Liver (tissue), 9 donors: ENCODE results near the gene SMIM35. TPM values are rescaled to one million over a fixed set of nuclear protein-coding genes. Genes with fewer than 3 reads are reported as not detected.

Experiments
- DNase-seq: peaks from one replicate; pipeline ENCODE4 v3.0.0-alpha.2; 2017; ENCODE audit warnings: low spot score
- H3K27ac ChIP-seq, 2 donors: one replicate each; pipeline ENCODE4 v1.7.0; 2013; ENCODE audit warnings: inconsistent platforms in 2 of 2, low read length in 2 of 2, control low read depth in 1 of 2, low read depth in 1 of 2, mild to moderate bottlenecking in 1 of 2
- H3K27me3 ChIP-seq, 4 donors: one replicate each; pipeline versions ENCODE4 v1.6.1 to v1.7.0; 2013; ENCODE audit warnings: low read length in 3 of 4, inconsistent platforms in 1 of 4, mild to moderate bottlenecking in 1 of 4, moderate library complexity in 1 of 4; ENCODE audit not compliant: control insufficient read depth in 4 of 4, insufficient read depth in 4 of 4
- H3K36me3 ChIP-seq, 4 donors: one replicate each; pipeline versions ENCODE4 v1.6.1 to v1.7.0; 2013; ENCODE audit warnings: low read length in 3 of 4, mild to moderate bottlenecking in 3 of 4, low read depth in 1 of 4, moderate library complexity in 1 of 4; ENCODE audit not compliant: control insufficient read depth in 4 of 4, insufficient read depth in 3 of 4
- H3K4me1 ChIP-seq, 4 donors: one replicate each; pipeline versions ENCODE4 v1.6.1 to v1.7.0; 2013; ENCODE audit warnings: low read length in 3 of 4, mild to moderate bottlenecking in 3 of 4, moderate library complexity in 1 of 4; ENCODE audit not compliant: control insufficient read depth in 4 of 4, insufficient read depth in 4 of 4
- H3K4me3 ChIP-seq, 3 donors: one replicate each; pipeline versions ENCODE4 v1.6.1 to v1.7.0; 2013; ENCODE audit warnings: low read length in 3 of 3, control low read depth in 1 of 3, low read depth in 1 of 3, mild to moderate bottlenecking in 1 of 3
- H3K9ac ChIP-seq, 2 donors: one replicate each; pipeline ENCODE4 v1.7.0; 2013; ENCODE audit warnings: low read length in 2 of 2, mild to moderate bottlenecking in 2 of 2, moderate library complexity in 2 of 2, control low read depth in 1 of 2, low read depth in 1 of 2
- H3K9me3 ChIP-seq, 4 donors: one replicate each; pipeline versions ENCODE4 v1.6.1 to v1.7.0; 2013; ENCODE audit warnings: low read length in 3 of 4; ENCODE audit not compliant: control insufficient read depth in 4 of 4
- FOXA1 ChIP-seq: IDR thresholded peaks from 2 replicates; pipeline ENCODE4 v1.6.1; 2016; ENCODE audit warnings: antibody characterized with exemption
- FOXA2 ChIP-seq: IDR thresholded peaks from 2 replicates; pipeline ENCODE4 v1.6.1; 2016; ENCODE audit warnings: antibody characterized with exemption
- GABPA ChIP-seq, 2 donors: IDR thresholded peaks in 1 of 2; conservative IDR thresholded peaks in 1 of 2; 2 replicates each; pipeline ENCODE4 v1.6.1; 2016; ENCODE audit warnings: antibody characterized with exemption in 2 of 2, mild to moderate bottlenecking in 1 of 2, moderate library complexity in 1 of 2
- HNF4A ChIP-seq, 2 donors: conservative IDR thresholded peaks; 2 replicates each; pipeline ENCODE4 v1.6.1; 2016; ENCODE audit warnings: antibody characterized with exemption in 2 of 2, mild to moderate bottlenecking in 2 of 2
- HNF4G ChIP-seq: IDR thresholded peaks from 2 replicates; pipeline ENCODE4 v1.6.1; 2016; ENCODE audit warnings: antibody characterized with exemption
- NR2F2 ChIP-seq: IDR thresholded peaks from 2 replicates; pipeline ENCODE4 v1.6.1; 2016; ENCODE audit warnings: antibody characterized with exemption
- RAD21 ChIP-seq, 2 donors: IDR thresholded peaks; 2 replicates each; pipeline ENCODE4 v1.6.1; 2016; ENCODE audit warnings: antibody characterized with exemption in 2 of 2, mild to moderate bottlenecking in 2 of 2
- RXRA ChIP-seq, 2 donors: IDR thresholded peaks; 2 replicates each; pipeline ENCODE4 v1.6.1; 2017 to 2018; ENCODE audit warnings: antibody characterized with exemption in 2 of 2, mild to moderate bottlenecking in 1 of 2
- SP1 ChIP-seq: IDR thresholded peaks from 2 replicates; pipeline ENCODE4 v1.6.1; 2018; ENCODE audit warnings: antibody characterized with exemption, mild to moderate bottlenecking
- TAF1 ChIP-seq: conservative IDR thresholded peaks from 2 replicates; pipeline ENCODE4 v1.6.1; 2016; ENCODE audit warnings: antibody characterized with exemption, mild to moderate bottlenecking
- WGBS: extraction: QIAGEN DNeasy Blood & Tissue Kit; methylation state at CpG from one replicate; pipeline ENCODE4 v1.1.7; 2013; 5-methylcytosine and 5-hydroxymethylcytosine counted together
- polyA plus RNA-seq, 2 donors: library from polyadenylated mRNA; stranded (reverse) in 1 of 2; unstranded in 1 of 2; fragments of 200-250 nt in 1 of 2; fragments of >200 nt in 1 of 2; fragmentation: Nextera tagmentation in 1 of 2; extraction: Ambion mirVana in 1 of 2; gene quantifications; one replicate each; pipeline versions ENCODE4 v1.2.1 to v1.2.3, GENCODE V29; 2013 to 2015
- total RNA-seq, 2 donors: library from RNA; depleted of rRNA; stranded (reverse); fragments of >200 nt; gene quantifications; one replicate each; pipeline ENCODE4 v1.2.3, GENCODE V29; 2014
- TF ChIP-seq, protein P1 (sequence below): fragments of 150-350 bp; IDR thresholded peaks from 2 replicates; pipeline ENCODE4 v1.5.1; 2017; ENCODE audit warnings: improper control_type of control experiment, low read depth, low read length; ENCODE audit not compliant: missing input control
- TF ChIP-seq, protein P2 (sequence below): IDR thresholded peaks from 2 replicates; pipeline ENCODE4 v1.6.1; 2016; ENCODE audit warnings: antibody characterized with exemption
- TF ChIP-seq, protein P3 (sequence below): IDR thresholded peaks from 2 replicates; pipeline ENCODE4 v1.6.1; 2016; ENCODE audit warnings: antibody characterized with exemption
- TF ChIP-seq, protein P4 (sequence below): IDR thresholded peaks from 2 replicates; pipeline ENCODE4 v1.6.1; 2016; ENCODE audit warnings: antibody characterized with exemption
- TF ChIP-seq, protein P5 (sequence below): IDR thresholded peaks from 2 replicates; pipeline ENCODE4 v1.6.1; 2016; ENCODE audit warnings: antibody characterized with exemption, mild to moderate bottlenecking
- donor health status: healthy.
- donor health status: healthy.
- donor health status: healthy.
- donor health status: healthy.
- donor health status: healthy.

SMIM35 gene
- total and polyA plus RNA-seq, 4 donors = 0.07 TPM; not detected in 3

DNA sequence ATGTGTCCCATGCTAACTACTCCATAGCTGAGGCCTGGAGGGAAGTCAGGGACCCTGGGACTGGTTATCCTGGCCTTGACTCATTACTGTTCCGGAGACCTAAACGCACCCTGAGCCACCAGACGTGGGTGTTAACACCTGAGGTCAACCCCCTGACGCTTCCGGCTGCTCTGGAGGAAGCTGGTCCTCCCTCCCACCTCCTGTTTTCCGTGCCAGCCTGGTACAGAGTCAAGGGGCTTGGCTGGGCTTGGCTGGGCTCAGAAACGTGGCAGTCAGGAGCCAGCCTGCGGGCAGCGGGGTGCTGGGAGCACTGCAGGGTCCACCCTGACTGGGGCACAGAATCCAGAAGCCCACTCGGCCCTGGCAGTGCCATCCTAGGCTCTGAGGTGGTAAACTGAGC is 7.3 kb downstream of the SMIM35 start:
- Histone ChIP-seq H3K4me3 (no peak overlapping the region), H3K9me3 (no peaks in the 10 kb centered on the region), H3K4me1 (peaks cover 0 to 1% (median 0%) of the 10 kb centered on the region in 4 donors), H3K27me3 (no peaks in the 10 kb centered on the region), H3K36me3 (no peaks in the 10 kb centered on the region), H3K27ac (no peak overlapping the region), H3K9ac (no peak overlapping the region)
- DNase-seq = no peak
- 83% methylated on average over 10 of the region's 10 CpGs for WGBS
- TF ChIP-seq SP1 = no peak
- TF ChIP-seq, protein P1, sequence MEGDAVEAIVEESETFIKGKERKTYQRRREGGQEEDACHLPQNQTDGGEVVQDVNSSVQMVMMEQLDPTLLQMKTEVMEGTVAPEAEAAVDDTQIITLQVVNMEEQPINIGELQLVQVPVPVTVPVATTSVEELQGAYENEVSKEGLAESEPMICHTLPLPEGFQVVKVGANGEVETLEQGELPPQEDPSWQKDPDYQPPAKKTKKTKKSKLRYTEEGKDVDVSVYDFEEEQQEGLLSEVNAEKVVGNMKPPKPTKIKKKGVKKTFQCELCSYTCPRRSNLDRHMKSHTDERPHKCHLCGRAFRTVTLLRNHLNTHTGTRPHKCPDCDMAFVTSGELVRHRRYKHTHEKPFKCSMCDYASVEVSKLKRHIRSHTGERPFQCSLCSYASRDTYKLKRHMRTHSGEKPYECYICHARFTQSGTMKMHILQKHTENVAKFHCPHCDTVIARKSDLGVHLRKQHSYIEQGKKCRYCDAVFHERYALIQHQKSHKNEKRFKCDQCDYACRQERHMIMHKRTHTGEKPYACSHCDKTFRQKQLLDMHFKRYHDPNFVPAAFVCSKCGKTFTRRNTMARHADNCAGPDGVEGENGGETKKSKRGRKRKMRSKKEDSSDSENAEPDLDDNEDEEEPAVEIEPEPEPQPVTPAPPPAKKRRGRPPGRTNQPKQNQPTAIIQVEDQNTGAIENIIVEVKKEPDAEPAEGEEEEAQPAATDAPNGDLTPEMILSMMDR = no peak
- no peak for TF ChIP-seq GABPA (IDR thresholded peaks at IDR 0.05 in 1 of 2, conservative IDR thresholded peaks at IDR 0.05 in 1 of 2)
- no peak for TF ChIP-seq FOXA2
- TF ChIP-seq TAF1 = no peak
- no peak for TF ChIP-seq NR2F2
- no peak for TF ChIP-seq FOXA1

DNA sequence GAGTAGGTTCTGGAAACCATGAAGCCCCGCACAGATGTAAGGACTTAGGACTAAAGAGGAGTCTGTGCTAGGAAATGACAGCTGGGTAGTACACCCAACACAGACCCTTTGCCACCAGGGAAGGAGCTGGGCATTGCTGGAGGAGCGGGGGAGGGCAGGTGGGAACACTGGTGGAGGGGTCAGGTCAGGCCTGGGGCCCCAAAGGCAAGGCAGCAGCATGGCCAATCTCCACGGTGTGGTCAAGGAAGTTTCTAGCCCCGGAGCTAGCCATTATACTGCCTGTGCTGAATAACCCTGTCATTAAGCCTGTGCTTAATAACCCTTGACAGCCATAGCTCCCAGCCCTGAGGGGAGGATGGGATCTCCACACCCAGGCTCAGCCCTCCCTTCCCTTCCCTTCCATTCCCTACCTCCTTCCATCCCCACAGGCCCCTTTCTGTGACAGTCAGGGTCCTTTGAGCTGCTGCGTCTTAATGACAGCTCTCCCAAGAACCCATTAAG is 7.8 kb downstream of the SMIM35 start:
- H3K9ac ChIP-seq = no peak overlapping the region
- no peak overlapping the region for H3K4me3 ChIP-seq
- TF ChIP-seq GABPA (IDR thresholded peaks at IDR 0.05 in 1 of 2, conservative IDR thresholded peaks at IDR 0.05 in 1 of 2) (no peak), RAD21 (IDR thresholded peaks at IDR 0.05) (no peak), HNF4A (conservative IDR thresholded peaks at IDR 0.05) (no peak), SP1 (no peak), NR2F2 (no peak), HNF4G (no peak), FOXA1 (no peak), RXRA (IDR thresholded peaks at IDR 0.05) (no peak), FOXA2 (no peak), TAF1 (no peak)
- TF ChIP-seq, protein P2, sequence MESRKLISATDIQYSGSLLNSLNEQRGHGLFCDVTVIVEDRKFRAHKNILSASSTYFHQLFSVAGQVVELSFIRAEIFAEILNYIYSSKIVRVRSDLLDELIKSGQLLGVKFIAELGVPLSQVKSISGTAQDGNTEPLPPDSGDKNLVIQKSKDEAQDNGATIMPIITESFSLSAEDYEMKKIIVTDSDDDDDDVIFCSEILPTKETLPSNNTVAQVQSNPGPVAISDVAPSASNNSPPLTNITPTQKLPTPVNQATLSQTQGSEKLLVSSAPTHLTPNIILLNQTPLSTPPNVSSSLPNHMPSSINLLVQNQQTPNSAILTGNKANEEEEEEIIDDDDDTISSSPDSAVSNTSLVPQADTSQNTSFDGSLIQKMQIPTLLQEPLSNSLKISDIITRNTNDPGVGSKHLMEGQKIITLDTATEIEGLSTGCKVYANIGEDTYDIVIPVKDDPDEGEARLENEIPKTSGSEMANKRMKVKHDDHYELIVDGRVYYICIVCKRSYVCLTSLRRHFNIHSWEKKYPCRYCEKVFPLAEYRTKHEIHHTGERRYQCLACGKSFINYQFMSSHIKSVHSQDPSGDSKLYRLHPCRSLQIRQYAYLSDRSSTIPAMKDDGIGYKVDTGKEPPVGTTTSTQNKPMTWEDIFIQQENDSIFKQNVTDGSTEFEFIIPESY = no peak
- TF ChIP-seq, protein P3, sequence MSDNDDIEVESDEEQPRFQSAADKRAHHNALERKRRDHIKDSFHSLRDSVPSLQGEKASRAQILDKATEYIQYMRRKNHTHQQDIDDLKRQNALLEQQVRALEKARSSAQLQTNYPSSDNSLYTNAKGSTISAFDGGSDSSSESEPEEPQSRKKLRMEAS = no peak
- TF ChIP-seq, protein P4, sequence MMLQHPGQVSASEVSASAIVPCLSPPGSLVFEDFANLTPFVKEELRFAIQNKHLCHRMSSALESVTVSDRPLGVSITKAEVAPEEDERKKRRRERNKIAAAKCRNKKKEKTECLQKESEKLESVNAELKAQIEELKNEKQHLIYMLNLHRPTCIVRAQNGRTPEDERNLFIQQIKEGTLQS = no peak
- TF ChIP-seq, protein P5, sequence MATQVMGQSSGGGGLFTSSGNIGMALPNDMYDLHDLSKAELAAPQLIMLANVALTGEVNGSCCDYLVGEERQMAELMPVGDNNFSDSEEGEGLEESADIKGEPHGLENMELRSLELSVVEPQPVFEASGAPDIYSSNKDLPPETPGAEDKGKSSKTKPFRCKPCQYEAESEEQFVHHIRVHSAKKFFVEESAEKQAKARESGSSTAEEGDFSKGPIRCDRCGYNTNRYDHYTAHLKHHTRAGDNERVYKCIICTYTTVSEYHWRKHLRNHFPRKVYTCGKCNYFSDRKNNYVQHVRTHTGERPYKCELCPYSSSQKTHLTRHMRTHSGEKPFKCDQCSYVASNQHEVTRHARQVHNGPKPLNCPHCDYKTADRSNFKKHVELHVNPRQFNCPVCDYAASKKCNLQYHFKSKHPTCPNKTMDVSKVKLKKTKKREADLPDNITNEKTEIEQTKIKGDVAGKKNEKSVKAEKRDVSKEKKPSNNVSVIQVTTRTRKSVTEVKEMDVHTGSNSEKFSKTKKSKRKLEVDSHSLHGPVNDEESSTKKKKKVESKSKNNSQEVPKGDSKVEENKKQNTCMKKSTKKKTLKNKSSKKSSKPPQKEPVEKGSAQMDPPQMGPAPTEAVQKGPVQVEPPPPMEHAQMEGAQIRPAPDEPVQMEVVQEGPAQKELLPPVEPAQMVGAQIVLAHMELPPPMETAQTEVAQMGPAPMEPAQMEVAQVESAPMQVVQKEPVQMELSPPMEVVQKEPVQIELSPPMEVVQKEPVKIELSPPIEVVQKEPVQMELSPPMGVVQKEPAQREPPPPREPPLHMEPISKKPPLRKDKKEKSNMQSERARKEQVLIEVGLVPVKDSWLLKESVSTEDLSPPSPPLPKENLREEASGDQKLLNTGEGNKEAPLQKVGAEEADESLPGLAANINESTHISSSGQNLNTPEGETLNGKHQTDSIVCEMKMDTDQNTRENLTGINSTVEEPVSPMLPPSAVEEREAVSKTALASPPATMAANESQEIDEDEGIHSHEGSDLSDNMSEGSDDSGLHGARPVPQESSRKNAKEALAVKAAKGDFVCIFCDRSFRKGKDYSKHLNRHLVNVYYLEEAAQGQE = no peak
- no peaks in the 10 kb centered on the region for H3K4me1 ChIP-seq
- H3K9me3 ChIP-seq = no peaks in the 10 kb centered on the region
- H3K27ac ChIP-seq = no peak overlapping the region
- H3K27me3 ChIP-seq = no peaks in the 10 kb centered on the region
- no peaks in the 10 kb centered on the region for H3K36me3 ChIP-seq
- WGBS = 88% methylated on average over 5 of the region's 5 CpGs
- DNase-seq = no peak
